H9 (cell line): ENCODE measurements around the gene FLOT2. TPM values are rescaled to one million over a fixed set of nuclear protein-coding genes. Genes with fewer than 3 reads are reported as not detected.

Experiments
- DNase-seq: peaks from one replicate; pipeline ENCODE4 v3.0.0-alpha.2; 2017
- H2AFZ ChIP-seq: one replicate; pipeline ENCODE4 v1.6.1; 2013; ENCODE audit warnings: mild to moderate bottlenecking, low read length, control low read depth, moderate library complexity
- H2AK5ac ChIP-seq: 2 replicates; pipeline ENCODE4 v1.6.1; 2013; ENCODE audit warnings: low read length, control low read depth, mixed read lengths; ENCODE audit not compliant: insufficient read length
- H2BK120ac ChIP-seq: one replicate; pipeline ENCODE4 v1.6.1; 2013; ENCODE audit warnings: low read depth, mild to moderate bottlenecking, low read length, control low read depth, inconsistent platforms; ENCODE audit not compliant: poor library complexity, severe bottlenecking
- H2BK12ac ChIP-seq: 2 replicates; pipeline ENCODE4 v1.6.1; 2013; ENCODE audit warnings: low read length, control low read depth, mixed read lengths, low read depth; ENCODE audit not compliant: insufficient read length
- H2BK15ac ChIP-seq: 2 replicates; pipeline ENCODE4 v1.6.1; 2013; ENCODE audit warnings: low read depth, low read length, control low read depth
- H2BK20ac ChIP-seq: one replicate; pipeline ENCODE4 v1.6.1; 2013; ENCODE audit warnings: low read depth, mild to moderate bottlenecking, low read length, control low read depth, inconsistent platforms; ENCODE audit not compliant: poor library complexity, severe bottlenecking
- H2BK5ac ChIP-seq: 2 replicates; pipeline ENCODE4 v1.6.1; 2013; ENCODE audit warnings: low read length, control low read depth, mixed read lengths; ENCODE audit not compliant: insufficient read length
- H3K14ac ChIP-seq: 2 replicates; pipeline ENCODE4 v1.6.1; 2013; ENCODE audit warnings: low read length, control low read depth; ENCODE audit not compliant: insufficient read depth
- H3K18ac ChIP-seq: 2 replicates; pipeline ENCODE4 v1.6.1; 2013; ENCODE audit warnings: low read depth, mild to moderate bottlenecking, mixed read lengths, low read length, control low read depth; ENCODE audit not compliant: insufficient read length
- H3K23ac ChIP-seq: 2 replicates; pipeline ENCODE4 v1.6.1; 2013; ENCODE audit warnings: low read length, control low read depth, mixed read lengths, low read depth; ENCODE audit not compliant: insufficient read length
- H3K23me2 ChIP-seq: 2 replicates; pipeline ENCODE4 v1.6.1; 2013; ENCODE audit warnings: low read depth, mild to moderate bottlenecking, mixed read lengths, low read length, control low read depth; ENCODE audit not compliant: insufficient read length, poor library complexity, severe bottlenecking
- H3K27ac ChIP-seq: 2 replicates; pipeline ENCODE4 v1.5.1; 2013; ENCODE audit warnings: low read length, control low read depth, mixed read lengths, low read depth; ENCODE audit not compliant: insufficient read length
- H3K27me3 ChIP-seq: 2 replicates; pipeline ENCODE4 v1.6.1; 2013; ENCODE audit warnings: low read length, control low read depth, inconsistent platforms; ENCODE audit not compliant: insufficient read depth
- H3K4ac ChIP-seq: 2 replicates; pipeline ENCODE4 v1.6.1; 2013; ENCODE audit warnings: low read depth, mild to moderate bottlenecking, control low read depth, inconsistent platforms, low read length, moderate library complexity
- H3K4me1 ChIP-seq: 2 replicates; pipeline ENCODE4 v1.6.1; 2013; ENCODE audit warnings: low read length, control low read depth, inconsistent platforms; ENCODE audit not compliant: insufficient read depth
- H3K4me2 ChIP-seq: 2 replicates; pipeline ENCODE4 v1.6.1; 2013; ENCODE audit warnings: low read length, control low read depth, mixed read lengths; ENCODE audit not compliant: insufficient read length, insufficient read depth
- H3K56ac ChIP-seq: 2 replicates; pipeline ENCODE4 v1.6.1; 2013; ENCODE audit warnings: low read depth, mild to moderate bottlenecking, mixed read lengths, low read length, control low read depth; ENCODE audit not compliant: insufficient read length
- H3K79me1 ChIP-seq: 2 replicates; pipeline ENCODE4 v1.6.1; 2013; ENCODE audit warnings: low read depth, mild to moderate bottlenecking, moderate library complexity, low read length, control low read depth, inconsistent platforms; ENCODE audit not compliant: insufficient read depth, poor library complexity, severe bottlenecking
- H3K79me2 ChIP-seq: 2 replicates; pipeline ENCODE4 v1.6.1; 2013; ENCODE audit warnings: low read length, control low read depth, inconsistent platforms; ENCODE audit not compliant: insufficient read depth
- H3K9ac ChIP-seq: 2 replicates; pipeline ENCODE4 v1.6.1; 2013; ENCODE audit warnings: low read length, control low read depth, mixed read lengths; ENCODE audit not compliant: insufficient read length; ENCODE audit errors: extremely low read depth
- H3K9me3 ChIP-seq: one replicate; pipeline ENCODE4 v1.6.1; 2013; ENCODE audit warnings: low read depth, low read length, inconsistent platforms; ENCODE audit not compliant: control insufficient read depth
- H3T11ph ChIP-seq: one replicate; pipeline ENCODE4 v1.6.1; 2013; ENCODE audit warnings: mild to moderate bottlenecking, low read length, control low read depth, inconsistent platforms
- H4K20me1 ChIP-seq: one replicate; pipeline ENCODE4 v1.6.1; 2013; ENCODE audit not compliant: control insufficient read depth, insufficient read length, insufficient read depth
- H4K5ac ChIP-seq: 2 replicates; pipeline ENCODE4 v1.6.1; 2013; ENCODE audit warnings: low read depth, mild to moderate bottlenecking, mixed read lengths, low read length, control low read depth; ENCODE audit not compliant: insufficient read length
- H4K8ac ChIP-seq: replicated peaks from 2 replicates; pipeline ENCODE4 v1.6.1; 2013; ENCODE audit warnings: low read length, control low read depth, mixed read lengths, low read depth; ENCODE audit not compliant: insufficient read length
- H4K91ac ChIP-seq: 2 replicates; pipeline ENCODE4 v1.6.1; 2013; ENCODE audit warnings: low read depth, mild to moderate bottlenecking, moderate library complexity, mixed read lengths, low read length, control low read depth; ENCODE audit not compliant: insufficient read length
- H3K27ac Mint-ChIP-seq, 3 experiments: 2 replicates in 2 of 3; 3 replicates in 1 of 3; pipeline ENCODE4 v1.8.0; 2020 to 2021; ENCODE audit warnings: mixed read lengths in 3 of 3, mild to moderate bottlenecking in 1 of 3, moderate library complexity in 1 of 3
- H3K27me3 Mint-ChIP-seq: 2 replicates; pipeline ENCODE4 v1.8.0; 2021; ENCODE audit warnings: low read depth, mild to moderate bottlenecking, moderate library complexity, mixed read lengths
- H3K36me3 Mint-ChIP-seq, 3 experiments: 2 replicates in 2 of 3; 3 replicates in 1 of 3; pipeline ENCODE4 v1.8.0; 2020 to 2021; ENCODE audit warnings: low read depth in 3 of 3, mixed read lengths in 3 of 3; ENCODE audit not compliant: insufficient read depth in 1 of 3
- H3K4me1 Mint-ChIP-seq, 2 experiments: 2 replicates each; pipeline ENCODE4 v1.8.0; 2020; ENCODE audit warnings: mixed read lengths in 2 of 2
- H3K4me3 Mint-ChIP-seq, 2 experiments: 2 replicates in 1 of 2; 3 replicates in 1 of 2; pipeline ENCODE4 v1.8.0; 2020 to 2021; ENCODE audit warnings: mild to moderate bottlenecking in 2 of 2, mixed read lengths in 2 of 2, moderate library complexity in 1 of 2
- H3K9me3 Mint-ChIP-seq, 2 experiments: 2 replicates in 1 of 2; 3 replicates in 1 of 2; pipeline ENCODE4 v1.8.0; 2020; ENCODE audit warnings: mild to moderate bottlenecking in 2 of 2, mixed read lengths in 2 of 2, moderate library complexity in 1 of 2
- WGBS: extraction: QIAGEN DNeasy Blood & Tissue Kit; methylation state at CpG from one replicate; pipeline ENCODE4 v1.1.7; 2013; ENCODE audit warnings: missing lambda C conversion rate, low lambda C conversion rate, mixed read lengths; ENCODE audit not compliant: insufficient read length; ENCODE audit errors: extremely low coverage; 5-methylcytosine and 5-hydroxymethylcytosine counted together
- total RNA-seq: library from RNA; stranded (reverse); gene quantifications from 2 replicates; pipeline ENCODE4 v1.2.1, GENCODE V29; 2021
- TF ChIP-seq, protein P1 (sequence below): fragments of 200-600 bp; sonication (generic); conservative IDR thresholded peaks from 3 replicates; pipeline ENCODE4 v1.8.0; 2021; ENCODE audit warnings: antibody characterized with exemption, mild to moderate bottlenecking

FLOT2 gene
- total RNA-seq, 1 experiment from 2014 or later: 173 TPM

DNA sequence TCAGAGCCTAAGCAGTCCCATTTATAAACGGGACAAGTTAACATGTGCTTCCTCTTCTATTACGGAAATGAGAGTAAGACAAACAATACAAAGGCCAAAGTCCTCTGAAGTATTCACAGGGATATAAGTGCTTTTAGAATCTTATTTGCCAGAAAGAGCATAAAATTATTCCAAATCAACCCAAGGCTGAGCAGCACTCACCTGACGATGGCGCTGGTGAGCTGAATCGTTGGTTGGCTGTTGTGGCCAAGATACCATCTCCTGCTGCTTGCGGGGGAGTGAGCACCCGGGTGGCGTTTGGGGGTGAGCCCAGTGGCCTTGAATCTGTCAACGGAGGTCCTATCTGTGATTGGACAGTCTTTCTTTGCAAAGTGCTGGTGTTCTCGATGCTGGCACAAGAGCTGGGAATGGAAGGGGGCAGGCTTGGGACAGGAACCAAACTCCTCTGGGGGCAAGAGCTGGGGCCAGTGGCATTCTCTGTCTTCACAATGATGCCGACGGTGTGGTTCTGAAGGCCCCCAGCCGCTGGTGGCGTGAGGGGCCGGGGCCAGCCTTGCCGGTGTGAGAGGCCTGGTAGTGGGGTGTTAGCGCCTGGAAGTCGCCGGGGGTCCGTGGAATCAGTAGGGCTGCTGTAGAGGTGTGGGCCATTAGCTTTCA is 14.9 kb upstream of the FLOT2 start:
- H3K79me2 ChIP-seq: no peaks in the 10 kb centered on the region
- H4K5ac ChIP-seq: no peak overlapping the region
- H3K18ac ChIP-seq: no peak overlapping the region
- no peak overlapping the region for H3K56ac ChIP-seq
- TF ChIP-seq, protein P1, sequence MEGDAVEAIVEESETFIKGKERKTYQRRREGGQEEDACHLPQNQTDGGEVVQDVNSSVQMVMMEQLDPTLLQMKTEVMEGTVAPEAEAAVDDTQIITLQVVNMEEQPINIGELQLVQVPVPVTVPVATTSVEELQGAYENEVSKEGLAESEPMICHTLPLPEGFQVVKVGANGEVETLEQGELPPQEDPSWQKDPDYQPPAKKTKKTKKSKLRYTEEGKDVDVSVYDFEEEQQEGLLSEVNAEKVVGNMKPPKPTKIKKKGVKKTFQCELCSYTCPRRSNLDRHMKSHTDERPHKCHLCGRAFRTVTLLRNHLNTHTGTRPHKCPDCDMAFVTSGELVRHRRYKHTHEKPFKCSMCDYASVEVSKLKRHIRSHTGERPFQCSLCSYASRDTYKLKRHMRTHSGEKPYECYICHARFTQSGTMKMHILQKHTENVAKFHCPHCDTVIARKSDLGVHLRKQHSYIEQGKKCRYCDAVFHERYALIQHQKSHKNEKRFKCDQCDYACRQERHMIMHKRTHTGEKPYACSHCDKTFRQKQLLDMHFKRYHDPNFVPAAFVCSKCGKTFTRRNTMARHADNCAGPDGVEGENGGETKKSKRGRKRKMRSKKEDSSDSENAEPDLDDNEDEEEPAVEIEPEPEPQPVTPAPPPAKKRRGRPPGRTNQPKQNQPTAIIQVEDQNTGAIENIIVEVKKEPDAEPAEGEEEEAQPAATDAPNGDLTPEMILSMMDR: peak; percentile 60; the same call in 2 of the 3 replicates
- no peaks in the 10 kb centered on the region for H3K27me3 ChIP-seq
- DNase-seq: no peak
- H2AK5ac ChIP-seq: no peak overlapping the region
- WGBS: no CpG with 5 or more reads among the region's 20 CpGs
- Mint-ChIP-seq H3K4me1 (peaks cover 14 to 23% of the 10 kb centered on the region in 2 experiments), H3K36me3 (peaks cover 79 to 95% (median 93%) of the 10 kb centered on the region in 3 experiments), H3K27ac (peak overlapping the region in 2 of 3 experiments; percentile 68 to 86; a peak in 3 of 7 replicates), H3K4me3 (no peak overlapping the region), H3K9me3 (no peaks in the 10 kb centered on the region), H3K27me3 (no peaks in the 10 kb centered on the region)
- peaks cover 5% of the 10 kb centered on the region; the same call in 1 of the 2 replicates for H3K4me1 ChIP-seq
- H3T11ph ChIP-seq: no peak overlapping the region
- H2AFZ ChIP-seq: no peak overlapping the region
- H3K23me2 ChIP-seq: no peaks in the 10 kb centered on the region
- no peaks in the 10 kb centered on the region for H4K20me1 ChIP-seq
- no peak overlapping the region for H3K23ac ChIP-seq
- no peak overlapping the region for H2BK5ac ChIP-seq
- H3K14ac ChIP-seq: no peak overlapping the region
- H2BK20ac ChIP-seq: no peak overlapping the region
- no peak overlapping the region for H4K91ac ChIP-seq
- no peaks in the 10 kb centered on the region for H3K9me3 ChIP-seq
- no peak overlapping the region for H2BK15ac ChIP-seq
- no peak overlapping the region for H3K27ac ChIP-seq
- no peak overlapping the region for H3K4me2 ChIP-seq
- H3K4ac ChIP-seq: no peak overlapping the region
- H3K79me1 ChIP-seq: no peaks in the 10 kb centered on the region
- H2BK120ac ChIP-seq: no peak overlapping the region
- H3K9ac ChIP-seq: no peak overlapping the region
- no peak overlapping the region for H4K8ac ChIP-seq
- no peak overlapping the region for H2BK12ac ChIP-seq
